Lower lobe of right lung (tissue), 2 donors: ENCODE results near the gene TRIM65. TPM values are rescaled to one million over a fixed set of nuclear protein-coding genes. Genes with fewer than 3 reads are reported as not detected.

Experiments used
- ATAC-seq, 2 donors: fragments of 200-7000 bp; cut with Tn5 transposase; one replicate each; pipeline ENCODE4 v1.9.1; 2020 to 2022; ENCODE audit warnings: mild to moderate bottlenecking in 2 of 2, moderate library complexity in 2 of 2
- DNase-seq: peaks from one replicate; pipeline ENCODE4 v3.0.0-alpha.2; 2020
- H3K27ac ChIP-seq: fragments of 200-600 bp; one replicate; pipeline ENCODE4 v1.8.0; 2022
- H3K27me3 ChIP-seq: fragments of 200-600 bp; one replicate; pipeline ENCODE4 v1.8.0; 2022; ENCODE audit warnings: low read depth
- H3K36me3 ChIP-seq: fragments of 200-600 bp; one replicate; pipeline ENCODE4 v1.8.0; 2022; ENCODE audit warnings: mild to moderate bottlenecking
- H3K4me1 ChIP-seq: fragments of 200-600 bp; one replicate; pipeline ENCODE4 v1.8.0; 2022
- H3K4me3 ChIP-seq: fragments of 200-600 bp; one replicate; pipeline ENCODE4 v1.8.0; 2022; ENCODE audit warnings: mild to moderate bottlenecking
- H3K9me3 ChIP-seq: fragments of 200-600 bp; one replicate; pipeline ENCODE4 v1.8.0; 2022
- intact Hi-C: fragments of 100-400 bp; cut with DNase I; formaldehyde crosslinking; loops from one replicate; pipeline ENCODE4 v1.11.0; 2022
- total RNA-seq: library from RNA; stranded (reverse); fragmentation: NEBNext Ultra II Directional; extraction: Animal tissue kit (Norgen Biotek cat#: 25700); gene quantifications from one replicate; pipeline ENCODE4 v1.2.1, GENCODE V29; 2021
- TF ChIP-seq, protein P1 (sequence below): fragments of 200-600 bp; IDR thresholded peaks from one replicate; pipeline ENCODE4 v1.8.0; 2022; ENCODE audit warnings: antibody characterized with exemption, mild to moderate bottlenecking
- donor health status: DM: no; HTN: yes; CAD: no; lungs with severe emphysema.

Gene TRIM65
- total RNA-seq, 1 donor from 2014 or later: 32.4 TPM

DNA sequence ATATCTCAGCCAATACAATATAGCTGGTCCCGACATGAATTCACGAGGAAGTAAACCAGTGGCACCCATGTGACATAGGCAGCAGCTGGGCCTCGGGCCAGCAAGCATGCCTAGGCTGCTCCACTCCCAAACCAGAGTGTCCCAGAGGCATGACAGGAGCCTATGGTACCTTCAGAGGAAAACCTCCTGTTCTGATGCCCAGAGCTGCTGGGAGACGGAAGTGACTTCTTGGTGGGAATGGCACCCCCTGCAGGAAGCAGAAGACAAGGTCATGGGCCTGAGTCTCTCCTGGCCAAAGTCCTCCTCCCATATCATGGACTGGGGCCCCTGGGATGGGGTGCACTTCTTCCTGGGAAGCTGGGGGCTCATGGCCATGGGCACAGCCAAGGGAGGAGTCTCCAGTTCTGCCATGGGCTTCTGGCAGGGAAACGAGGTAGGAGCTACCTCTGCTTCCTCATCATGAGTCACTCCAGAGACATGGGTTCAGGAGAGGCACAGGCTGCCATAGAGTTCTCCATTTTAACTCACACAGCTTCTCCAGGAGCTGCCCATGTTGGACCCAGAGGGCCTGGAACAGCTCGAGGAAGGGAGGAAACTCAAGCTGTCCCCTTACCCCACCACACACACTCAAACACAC lies 30.7 kb upstream of the TRIM65 start:
- peaks cover 13% of the 10 kb centered on the region for H3K36me3 ChIP-seq
- H3K27me3 ChIP-seq: no peaks in the 10 kb centered on the region
- peaks cover 8% of the 10 kb centered on the region for H3K4me1 ChIP-seq
- H3K9me3 ChIP-seq: no peaks in the 10 kb centered on the region
- H3K4me3 ChIP-seq: no peak overlapping the region
- DNase-seq: peak; percentile 71
- peak overlapping the region; percentile 4 for H3K27ac ChIP-seq
- intact Hi-C loops: no loop called here
- ATAC-seq: peak; percentile 82 to 86
- TF ChIP-seq, protein P1, sequence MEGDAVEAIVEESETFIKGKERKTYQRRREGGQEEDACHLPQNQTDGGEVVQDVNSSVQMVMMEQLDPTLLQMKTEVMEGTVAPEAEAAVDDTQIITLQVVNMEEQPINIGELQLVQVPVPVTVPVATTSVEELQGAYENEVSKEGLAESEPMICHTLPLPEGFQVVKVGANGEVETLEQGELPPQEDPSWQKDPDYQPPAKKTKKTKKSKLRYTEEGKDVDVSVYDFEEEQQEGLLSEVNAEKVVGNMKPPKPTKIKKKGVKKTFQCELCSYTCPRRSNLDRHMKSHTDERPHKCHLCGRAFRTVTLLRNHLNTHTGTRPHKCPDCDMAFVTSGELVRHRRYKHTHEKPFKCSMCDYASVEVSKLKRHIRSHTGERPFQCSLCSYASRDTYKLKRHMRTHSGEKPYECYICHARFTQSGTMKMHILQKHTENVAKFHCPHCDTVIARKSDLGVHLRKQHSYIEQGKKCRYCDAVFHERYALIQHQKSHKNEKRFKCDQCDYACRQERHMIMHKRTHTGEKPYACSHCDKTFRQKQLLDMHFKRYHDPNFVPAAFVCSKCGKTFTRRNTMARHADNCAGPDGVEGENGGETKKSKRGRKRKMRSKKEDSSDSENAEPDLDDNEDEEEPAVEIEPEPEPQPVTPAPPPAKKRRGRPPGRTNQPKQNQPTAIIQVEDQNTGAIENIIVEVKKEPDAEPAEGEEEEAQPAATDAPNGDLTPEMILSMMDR: peak; percentile 52

DNA sequence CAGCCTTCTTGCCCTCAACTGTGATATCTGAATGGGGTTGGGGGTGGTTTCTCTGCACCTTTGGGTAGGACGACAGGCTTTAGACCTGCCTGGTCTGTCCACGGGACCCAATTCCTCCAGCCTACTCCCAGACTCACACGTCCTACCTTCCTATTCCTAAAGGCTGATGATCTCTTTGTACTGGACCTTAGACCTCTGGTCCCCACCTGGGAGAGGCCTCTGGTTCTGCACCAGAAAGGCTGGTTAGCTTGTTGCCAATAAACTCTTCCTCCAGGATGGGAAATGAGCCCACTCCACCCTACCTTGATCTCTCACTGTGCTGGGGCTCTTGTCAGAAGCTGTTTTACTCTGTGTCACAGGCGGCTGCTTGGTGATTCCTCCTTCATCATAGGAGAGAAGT lies 29.7 kb upstream of the TRIM65 start:
- intact Hi-C loops: no loop called here
- no peak for DNase-seq
- no peaks in the 10 kb centered on the region for H3K27me3 ChIP-seq
- no peak for ATAC-seq
- H3K36me3 ChIP-seq: peaks cover 13% of the 10 kb centered on the region
- H3K27ac ChIP-seq: no peak overlapping the region
- TF ChIP-seq, protein P1: no peak
- H3K9me3 ChIP-seq: no peaks in the 10 kb centered on the region
- no peak overlapping the region for H3K4me3 ChIP-seq
- peaks cover 8% of the 10 kb centered on the region for H3K4me1 ChIP-seq

DNA sequence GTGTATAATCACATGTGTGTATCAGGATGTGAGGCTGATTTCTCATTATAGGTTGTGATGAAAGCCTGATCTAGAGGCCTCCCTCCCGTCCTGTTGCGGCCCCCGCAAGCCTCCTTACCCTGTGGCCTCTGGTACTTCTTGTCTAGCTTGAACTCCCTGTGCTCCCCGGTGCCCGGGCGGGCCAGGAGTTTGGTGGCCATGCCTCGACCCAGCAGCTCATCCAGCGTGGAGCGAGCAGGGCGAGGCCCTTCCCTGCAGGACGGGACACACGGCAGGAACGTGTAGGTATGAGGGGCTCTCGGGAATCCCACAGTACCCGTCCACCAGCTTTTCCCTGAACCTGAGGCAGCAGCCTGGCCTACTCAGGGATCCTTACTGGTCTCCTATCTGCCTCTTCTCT lies 29.2 kb upstream of the TRIM65 start:
- H3K4me1 ChIP-seq: peaks cover 8% of the 10 kb centered on the region
- DNase-seq (no peak), ATAC-seq (no peak)
- peaks cover 13% of the 10 kb centered on the region for H3K36me3 ChIP-seq
- no peak overlapping the region for H3K27ac ChIP-seq
- intact Hi-C loops: no loop called here
- no peaks in the 10 kb centered on the region for H3K9me3 ChIP-seq
- TF ChIP-seq, protein P1: no peak
- no peaks in the 10 kb centered on the region for H3K27me3 ChIP-seq
- no peak overlapping the region for H3K4me3 ChIP-seq

DNA sequence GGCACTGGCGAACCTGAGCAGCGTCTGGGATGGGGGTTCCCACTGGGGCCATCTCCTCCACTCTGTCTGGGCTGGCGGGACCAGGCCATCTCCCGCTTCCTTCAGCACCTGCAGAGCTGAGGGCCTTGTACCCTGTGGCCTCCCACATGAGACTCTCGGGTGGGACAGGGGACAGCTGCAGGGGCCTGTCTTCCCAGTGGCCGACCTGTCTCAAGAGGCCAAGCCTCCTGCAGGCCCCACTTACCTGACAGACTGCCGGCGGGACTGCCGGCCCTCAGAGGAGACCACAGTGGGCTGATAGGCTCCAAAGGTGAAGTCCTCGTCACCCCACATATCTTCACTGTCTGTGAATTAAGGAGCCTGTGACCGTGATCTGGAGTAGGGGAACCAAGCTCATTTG lies 28.4 kb upstream of the TRIM65 start:
- ATAC-seq: no peak
- no peak overlapping the region for H3K4me3 ChIP-seq
- H3K27me3 ChIP-seq: no peaks in the 10 kb centered on the region
- no peak for DNase-seq
- H3K9me3 ChIP-seq: no peaks in the 10 kb centered on the region
- H3K4me1 ChIP-seq: peaks cover 8% of the 10 kb centered on the region
- intact Hi-C loops: no loop called here
- H3K27ac ChIP-seq: no peak overlapping the region
- peaks cover 13% of the 10 kb centered on the region for H3K36me3 ChIP-seq
- TF ChIP-seq, protein P1: no peak

DNA sequence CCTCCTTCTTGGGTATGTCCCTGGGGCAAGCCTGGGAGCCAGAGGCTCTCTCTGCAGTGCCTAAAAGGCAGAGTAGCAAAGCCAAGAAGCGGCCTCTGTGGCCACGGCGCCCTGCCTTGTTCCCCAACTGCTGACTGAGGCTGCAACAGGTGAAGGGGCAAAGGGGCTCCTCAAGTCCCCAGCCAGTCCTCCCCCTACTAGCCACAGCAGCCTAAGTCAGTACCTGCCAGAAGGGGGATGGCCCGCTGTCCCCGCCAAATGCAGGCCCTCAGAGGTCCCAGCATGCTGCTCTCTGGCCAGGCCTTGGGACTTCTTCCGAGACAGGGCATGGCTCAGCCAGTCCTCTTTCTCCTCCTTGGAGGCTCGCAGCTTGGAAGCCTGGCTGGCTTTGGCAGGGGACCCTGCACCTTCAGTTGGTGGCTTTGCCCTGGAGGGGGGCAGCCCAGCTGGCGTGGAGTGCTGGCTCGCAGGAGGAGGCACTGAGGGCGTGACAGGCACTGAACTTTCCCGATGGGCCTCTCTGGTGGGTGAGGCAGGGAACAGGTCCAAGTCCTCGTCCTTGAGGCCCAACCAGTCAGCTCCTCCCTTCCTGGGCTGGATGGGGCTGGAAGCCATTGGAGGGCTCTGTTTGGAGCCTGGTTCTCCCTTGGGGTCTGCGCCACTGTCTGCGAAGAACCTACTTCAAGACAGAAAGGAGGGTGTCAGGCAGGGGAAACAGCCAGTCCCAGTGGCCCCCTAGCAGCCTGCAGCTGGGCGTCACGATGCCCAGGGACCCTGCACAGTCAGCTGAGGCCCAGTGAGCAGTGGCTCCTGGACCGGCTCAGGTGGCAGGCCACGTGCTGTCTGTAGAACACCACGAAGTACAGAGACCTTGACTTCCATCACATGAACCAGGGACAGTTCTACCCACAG lies 26.5 kb upstream of the TRIM65 start:
- intact Hi-C loops: no loop called here
- ATAC-seq: peak in 1 of 2 donors; percentile 21
- DNase-seq: no peak

More for the DNA sequence above, 26.5 kb upstream of the TRIM65 start:
- Histone ChIP-seq H3K36me3 (peaks cover 13% of the 10 kb centered on the region), H3K4me1 (peaks cover 8% of the 10 kb centered on the region), H3K27ac (no peak overlapping the region), H3K9me3 (no peaks in the 10 kb centered on the region), H3K4me3 (no peak overlapping the region), H3K27me3 (no peaks in the 10 kb centered on the region)
- TF ChIP-seq, protein P1: no peak
